A204.1 (cell line): ENCODE results near the gene UFSP1.
"Not testable (repeated sequence)": the region's sequence is repeated elsewhere in the genome, so short reads cannot be mapped to it uniquely, and the experiment has no call there.

Experiments used
- FAIRE-seq: peaks from 2 replicates; lab custom pipeline; 2012; peaks lifted over from hg19 to GRCh38; lab: Jason Lieb, UNC

UFSP1 gene

DNA sequence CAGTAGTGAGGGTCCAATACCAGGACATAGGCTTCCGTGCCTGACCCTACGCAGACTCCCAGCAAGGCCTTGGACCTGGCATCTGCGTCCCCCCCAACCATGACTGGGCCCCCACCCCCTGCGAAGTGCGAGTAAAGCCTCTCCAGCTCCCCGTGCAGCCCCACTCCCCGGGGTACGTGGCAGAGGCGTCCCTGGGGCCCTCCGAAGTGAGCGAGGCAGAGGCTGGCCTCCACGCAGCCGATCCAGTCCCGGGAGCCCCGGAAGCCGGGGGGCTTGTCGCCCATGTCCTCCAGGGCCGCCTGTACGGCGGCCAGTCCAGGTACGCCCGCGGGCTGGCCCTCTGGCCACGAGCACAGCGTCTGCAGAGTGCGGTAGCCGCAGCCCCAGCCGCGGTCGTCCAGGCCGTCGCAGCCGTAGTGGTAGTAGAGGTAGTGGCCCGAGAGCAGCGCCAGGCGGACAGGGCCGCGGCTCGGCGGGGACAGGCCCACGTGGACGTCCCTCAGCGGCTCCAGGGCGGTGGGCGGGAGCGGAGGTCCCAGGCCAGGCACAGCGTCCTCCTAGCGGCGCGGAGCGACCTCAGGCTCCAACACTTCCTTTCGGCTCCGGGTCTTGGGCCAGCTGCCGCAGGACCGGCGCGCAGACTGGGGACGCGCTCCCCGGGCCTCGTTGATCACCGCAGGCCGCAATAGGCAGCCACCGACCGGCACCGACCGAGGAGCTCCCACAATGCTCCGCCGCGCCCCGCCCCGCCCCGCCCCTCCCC, at the start of gene UFSP1:
Gene UFSP1 (minus strand): TSS at position 728 of the 763 bp plus-strand sequence. CDS start 444 bp downstream, at position 284.
- FAIRE-seq: no peak

DNA sequence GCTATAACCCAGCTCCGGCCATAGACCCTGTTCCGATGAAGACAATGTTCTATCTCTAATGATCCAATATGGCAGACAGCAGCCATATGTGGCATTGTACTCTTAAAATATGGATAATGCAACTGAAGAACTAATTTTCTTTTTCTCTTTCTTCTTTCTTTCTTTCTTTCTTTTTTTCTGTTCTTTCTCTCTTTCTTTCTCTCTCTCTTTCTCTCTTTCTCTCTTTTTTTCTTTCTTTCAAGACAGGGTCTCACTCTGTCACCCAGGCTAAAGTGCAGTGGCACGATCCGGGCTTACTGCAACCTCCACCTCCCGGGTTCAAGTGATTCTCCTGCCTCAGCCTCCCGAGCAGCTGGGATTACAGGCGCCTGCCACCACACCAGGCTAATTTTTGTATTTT, 46.7 kb upstream of the UFSP1 start:
- FAIRE-seq: not testable (repeated sequence)

DNA sequence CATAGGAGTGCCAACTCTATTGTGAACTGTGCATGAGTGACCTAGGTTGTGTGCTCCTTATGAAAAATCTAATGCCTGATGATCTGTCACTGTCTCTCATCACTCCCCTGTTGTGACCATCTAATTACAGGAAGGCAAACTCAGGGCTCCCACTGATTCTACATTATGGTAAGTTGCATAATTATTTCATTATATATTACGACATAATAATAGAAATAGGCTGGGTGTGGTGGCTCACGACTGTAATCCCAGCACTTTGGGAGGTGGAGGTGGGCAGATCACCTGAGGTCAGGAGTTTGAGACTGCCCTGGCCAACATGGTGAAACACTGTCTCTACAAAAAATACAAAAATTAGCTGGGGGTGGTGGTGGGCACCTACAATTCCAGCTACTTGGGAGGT, 45.9 kb upstream of the UFSP1 start:
- not testable (repeated sequence) for FAIRE-seq

- no peak for FAIRE-seq
Observed at GRCh38 chr7:100933734-100934133, 44.2 kb upstream of the UFSP1 start.

- FAIRE-seq: no peak
Observed at GRCh38 chr7:100929808-100930174, 40.3 kb upstream of the UFSP1 start.

- FAIRE-seq: not testable (repeated sequence)
Observed at GRCh38 chr7:100923616-100924015, 34.1 kb upstream of the UFSP1 start.

DNA sequence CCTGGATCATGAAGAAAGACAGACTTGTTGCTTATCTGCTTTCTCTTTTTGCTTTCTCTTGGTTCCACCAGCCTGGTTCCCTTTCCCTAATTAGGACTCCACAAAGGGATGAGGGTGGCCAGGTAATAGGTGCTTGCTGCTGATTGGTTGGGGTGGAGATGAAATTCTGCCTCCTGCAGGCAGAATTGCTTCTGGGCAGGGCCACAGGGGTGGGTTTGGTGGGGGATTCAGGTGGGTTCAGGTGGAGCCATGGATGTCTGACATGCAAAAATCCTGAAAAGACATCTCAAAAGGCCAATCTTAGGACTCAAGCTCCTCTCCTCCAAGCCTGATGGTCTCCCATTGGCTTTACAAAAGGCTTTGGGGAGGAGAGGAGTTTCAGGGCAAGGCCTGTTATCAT, 31.5 kb upstream of the UFSP1 start:
- no peak for FAIRE-seq

- FAIRE-seq: not testable (repeated sequence)
Observed at GRCh38 chr7:100919779-100920437, 30.4 kb upstream of the UFSP1 start.

DNA sequence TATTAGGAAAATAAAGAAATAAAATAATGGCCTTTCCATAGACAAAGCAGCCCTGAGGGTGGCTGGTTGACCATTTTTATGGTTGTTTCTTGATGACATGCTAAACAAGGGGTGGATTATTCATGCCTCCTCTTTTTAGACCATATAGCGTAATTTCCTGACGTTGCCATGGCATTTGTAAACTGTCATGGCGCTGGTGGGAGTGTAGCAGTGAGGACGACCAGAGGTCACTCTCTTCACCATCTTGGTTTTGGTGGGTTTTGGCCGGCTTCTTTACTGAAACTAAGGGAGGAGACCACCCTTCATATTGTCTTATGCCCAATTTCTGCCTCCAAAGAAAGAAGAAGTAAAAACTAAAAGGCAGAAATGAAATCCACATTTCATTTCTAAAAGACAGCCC, 29.8 kb upstream of the UFSP1 start:
- FAIRE-seq: not testable (repeated sequence)

- FAIRE-seq: no peak
Observed at GRCh38 chr7:100914879-100915447, 25.4 kb upstream of the UFSP1 start.

DNA sequence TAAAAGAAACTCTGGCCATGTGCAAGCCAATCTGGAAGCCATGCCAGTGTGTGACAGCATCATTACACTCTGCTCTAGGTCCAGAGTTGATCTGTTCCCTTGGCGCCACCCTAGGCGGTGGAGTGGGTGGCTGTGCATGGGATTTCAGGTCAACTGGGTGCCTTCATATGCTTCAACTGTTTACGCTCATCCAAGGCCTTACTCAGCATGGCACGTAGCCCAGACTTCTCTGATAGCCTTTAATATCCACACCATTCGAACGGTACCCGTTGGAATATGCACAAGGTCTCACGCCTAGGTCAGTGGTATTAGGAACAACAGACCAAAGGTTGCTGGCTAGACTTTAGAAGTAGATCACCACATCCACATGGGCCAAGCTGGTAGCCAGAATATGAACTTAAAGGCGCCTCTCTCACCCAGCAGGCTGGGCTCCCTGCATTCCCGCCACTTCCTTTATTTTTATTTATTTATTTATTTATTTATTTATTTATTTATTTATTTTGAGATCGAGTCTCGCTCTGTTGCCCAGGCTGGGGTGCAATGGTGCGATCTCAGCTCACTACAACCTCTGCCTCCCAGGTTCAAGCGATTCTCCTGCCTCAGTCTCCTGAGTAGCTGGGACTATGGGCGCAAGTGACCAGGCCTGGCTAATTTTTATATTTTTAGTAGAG, 24.8 kb upstream of the UFSP1 start:
- no peak for FAIRE-seq

DNA sequence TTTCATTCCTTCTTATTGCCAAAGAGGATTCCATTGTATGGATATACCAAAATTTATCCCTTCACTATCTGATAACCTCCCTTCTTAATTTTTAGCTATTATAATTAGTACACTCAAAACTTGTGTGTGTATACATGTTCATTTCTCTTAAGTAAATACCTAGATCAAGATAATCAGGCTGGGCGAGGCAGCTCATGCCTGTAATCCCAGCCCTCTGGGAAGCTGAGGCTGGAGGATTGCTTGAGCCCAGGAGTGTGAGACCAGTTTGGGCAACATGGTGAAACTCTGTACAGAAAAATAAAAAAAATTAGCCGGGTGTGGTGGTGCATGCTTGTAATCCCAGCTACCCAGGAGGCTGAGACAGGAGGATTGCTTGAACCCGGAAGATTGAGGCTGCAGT, 22.0 kb upstream of the UFSP1 start:
- no peak for FAIRE-seq

DNA sequence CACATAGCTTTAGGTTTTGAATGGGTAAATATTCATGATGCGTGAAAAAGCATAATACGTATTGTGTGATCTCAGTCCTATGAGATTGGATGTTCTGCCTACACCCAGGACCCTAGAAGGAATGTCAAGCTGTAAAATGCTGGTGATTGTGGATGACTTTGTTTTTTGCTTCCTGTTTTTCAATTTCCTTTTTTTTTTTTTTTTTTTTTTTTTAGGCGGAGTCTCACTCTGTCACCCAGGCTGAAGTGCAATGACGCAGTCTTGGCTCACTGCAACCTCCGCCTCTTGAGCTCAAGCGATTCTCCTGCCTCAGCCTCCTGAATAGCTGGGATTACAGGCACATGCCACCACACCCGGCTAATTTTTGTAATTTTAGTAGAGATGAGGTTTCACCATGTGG, 20.9 kb upstream of the UFSP1 start:
- FAIRE-seq: not testable (repeated sequence)

- FAIRE-seq: no peak
Observed at GRCh38 chr7:100908512-100908911, 19.0 kb upstream of the UFSP1 start.

- FAIRE-seq: no peak
Observed at GRCh38 chr7:100902638-100903037, 13.1 kb upstream of the UFSP1 start.

DNA sequence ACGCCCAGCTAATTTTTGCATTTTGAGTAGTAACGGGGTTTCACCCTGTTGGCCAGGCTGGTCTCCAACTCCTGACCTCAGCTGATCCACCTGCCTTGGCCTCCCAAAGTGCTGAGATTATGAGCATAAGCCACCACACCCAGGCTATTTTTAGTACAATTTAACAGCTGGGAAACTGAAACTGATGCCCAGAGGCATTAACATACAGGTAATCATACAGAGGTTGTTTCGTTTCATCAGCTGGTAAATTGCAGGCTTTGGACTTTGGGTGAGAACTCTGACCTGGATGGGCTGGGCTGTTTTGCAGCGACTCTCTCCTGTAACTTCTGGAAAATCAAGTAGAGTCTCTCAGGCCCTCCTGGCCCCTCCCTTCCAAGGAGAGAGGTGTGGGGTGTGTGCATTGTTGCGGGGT, 12.4 kb upstream of the UFSP1 start:
- no peak for FAIRE-seq

- FAIRE-seq: no peak
Observed at GRCh38 chr7:100900978-100901377, 11.5 kb upstream of the UFSP1 start.

GRCh38 chr7:100899432-100899831, 9.9 kb upstream of the UFSP1 start:
- FAIRE-seq: no peak

GRCh38 chr7:100897772-100898454, 8.4 kb upstream of the UFSP1 start:
- no peak for FAIRE-seq

- FAIRE-seq: no peak
Observed at GRCh38 chr7:100896732-100897608, 7.5 kb upstream of the UFSP1 start.

DNA sequence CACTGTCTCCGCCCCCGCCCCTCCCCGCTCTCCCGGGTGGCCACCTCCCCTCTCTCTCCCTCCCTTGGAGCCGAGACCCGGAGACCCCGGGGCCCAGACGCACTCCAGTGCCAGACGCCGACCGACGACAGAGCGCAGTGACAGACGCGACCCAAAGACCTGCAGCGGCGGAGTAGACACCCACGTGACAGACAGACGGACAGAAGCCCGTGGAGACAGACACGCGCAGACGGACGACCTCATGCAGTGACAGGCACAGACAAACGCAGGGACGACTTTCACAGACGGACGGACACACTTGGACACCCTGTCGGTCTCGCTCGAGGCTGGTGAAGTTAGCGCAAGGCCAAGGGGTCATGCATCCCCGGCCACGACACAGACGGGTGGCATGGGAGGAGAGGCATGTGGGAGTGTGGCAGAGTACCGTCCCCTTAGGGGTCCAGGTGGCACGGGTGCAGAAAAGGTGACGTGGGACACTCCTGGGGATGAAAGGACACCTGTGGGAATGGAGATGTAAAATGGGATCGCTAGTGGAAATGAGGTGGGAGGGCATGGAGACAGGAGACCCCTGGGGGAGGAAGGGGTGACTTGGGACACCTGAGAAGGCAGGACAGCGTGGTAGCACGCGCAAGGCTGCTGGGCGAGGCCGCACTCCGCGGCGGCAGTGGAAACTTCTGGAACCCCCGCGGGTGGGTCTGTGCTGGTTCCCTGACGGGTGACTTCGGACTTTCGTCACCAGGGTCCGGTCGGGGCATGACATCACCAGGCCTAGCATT, 6.6 kb upstream of the UFSP1 start:
- no peak for FAIRE-seq
